K562 (cell line): Measurements from ENCODE around the gene TFAP2A. TPM values are rescaled to one million over a fixed set of nuclear protein-coding genes. Genes with fewer than 3 reads are reported as not detected.

Source experiments
- BCOR ChIP-seq: fragments of 450-650 bp; IDR thresholded peaks from 2 replicates; pipeline ENCODE4 v1.6.1; 2016
- CBX3 ChIP-seq, 2 experiments: IDR thresholded peaks; 1 replicate in 1 of 2; 2 replicates in 1 of 2; pipeline ENCODE4 v1.6.1; 2012; ENCODE audit warnings: inconsistent platforms in 2 of 2, low read length in 2 of 2, borderline replicate concordance in 1 of 2, control low read depth in 1 of 2
- CCNT2 ChIP-seq: IDR thresholded peaks from 2 replicates; pipeline ENCODE4 v1.6.1; 2011; ENCODE audit warnings: borderline replicate concordance, low read depth, mild to moderate bottlenecking, moderate library complexity, mixed read lengths, low read length; ENCODE audit not compliant: insufficient read length; ENCODE audit errors: extremely low read depth
- CREB3L1 ChIP-seq: fragments of 450-650 bp; IDR thresholded peaks from 2 replicates; pipeline ENCODE4 v1.6.1; 2014; ENCODE audit warnings: low read depth, mild to moderate bottlenecking, moderate library complexity, borderline replicate concordance
- DLX4 ChIP-seq: fragments of 250-450 bp; sonication (Bioruptor Pico); IDR thresholded peaks from 2 replicates; pipeline ENCODE4 v1.6.1; 2021; ENCODE audit warnings: mild to moderate bottlenecking
- ETV1 ChIP-seq: fragments of 450-650 bp; conservative IDR thresholded peaks from 2 replicates; pipeline ENCODE4 v1.6.1; 2016; ENCODE audit warnings: missing genetic modification characterization, control low read depth, low read depth, missing compliant biosample characterization
- FOSL1 ChIP-seq: fragments of 200-800 bp; sonication (Bioruptor generic); conservative IDR thresholded peaks from 2 replicates; pipeline ENCODE4 v1.6.1; 2016; ENCODE audit warnings: missing genetic modification characterization, missing compliant biosample characterization
- FOXM1 ChIP-seq, 2 experiments: fragments of 450-650 bp in 1 of 2; sonication (generic) in 1 of 2; formaldehyde crosslinking in 1 of 2; IDR thresholded peaks; 2 replicates each; pipeline versions ENCODE4 v1.6.1 to v1.9.0; 2017 to 2022; ENCODE audit warnings: low read depth in 2 of 2, mild to moderate bottlenecking in 2 of 2, missing genetic modification reagents in 1 of 2, moderate library complexity in 1 of 2
- GABPB1 ChIP-seq: sonication (generic); formaldehyde crosslinking; IDR thresholded peaks from 2 replicates; pipeline ENCODE4 v1.8.0; 2022; ENCODE audit warnings: mild to moderate bottlenecking, missing genetic modification reagents
- GTF2B ChIP-seq: IDR thresholded peaks from 2 replicates; pipeline ENCODE4 v1.6.1; 2011; ENCODE audit not compliant: insufficient read length; ENCODE audit errors: extremely low read depth
- KLF1 ChIP-seq: fragments of 450-650 bp; IDR thresholded peaks from 2 replicates; pipeline ENCODE4 v1.6.1; 2016; ENCODE audit warnings: missing genetic modification characterization, missing compliant biosample characterization
- MYC ChIP-seq, 2 experiments: fragments of 250-450 bp in 1 of 2; sonication (Bioruptor Pico) in 1 of 2; IDR thresholded peaks; 2 replicates each; pipeline versions ENCODE4 v1.5.1 to v1.6.1; 2012 to 2021; ENCODE audit warnings: low read depth in 2 of 2, borderline replicate concordance in 1 of 2, improper control_type of control experiment in 1 of 2, low read length in 1 of 2, mild to moderate bottlenecking in 1 of 2, moderate library complexity in 1 of 2
- NFYB ChIP-seq: IDR thresholded peaks from 2 replicates; pipeline ENCODE4 v1.6.1; 2011; ENCODE audit warnings: mild to moderate bottlenecking, moderate library complexity; ENCODE audit not compliant: insufficient read length; ENCODE audit errors: extremely low read depth
- RBM14 ChIP-seq: fragments of 200-400 bp; formaldehyde crosslinking; IDR thresholded peaks from 2 replicates; pipeline ENCODE4 v1.6.1; 2018; ENCODE audit warnings: low read depth, mild to moderate bottlenecking, low read length, moderate library complexity, borderline replicate concordance; ENCODE audit not compliant: insufficient read depth
- SMARCE1 ChIP-seq: fragments of 450-650 bp; IDR thresholded peaks from 2 replicates; pipeline ENCODE4 v1.7.1; 2016; ENCODE audit warnings: mild to moderate bottlenecking
- SRSF7 ChIP-seq: fragments of 200-400 bp; formaldehyde crosslinking; optimal IDR thresholded peaks from 2 replicates; pipeline ENCODE3; 2017; ENCODE audit warnings: mild to moderate bottlenecking, low read depth, low read length
- TEAD4 ChIP-seq, 2 experiments: sonication (generic) in 1 of 2; formaldehyde crosslinking in 1 of 2; IDR thresholded peaks; 2 replicates each; pipeline versions ENCODE4 v1.6.1 to v1.8.0; 2012 to 2022; ENCODE audit warnings: borderline replicate concordance in 1 of 2, inconsistent platforms in 1 of 2, low read length in 1 of 2, mild to moderate bottlenecking in 1 of 2, missing genetic modification reagents in 1 of 2
- USF1 ChIP-seq: sonication (generic); formaldehyde crosslinking; IDR thresholded peaks from 2 replicates; pipeline ENCODE4 v1.9.0; 2022; ENCODE audit warnings: mild to moderate bottlenecking, missing genetic modification reagents
- USF2 ChIP-seq: sonication (generic); formaldehyde crosslinking; IDR thresholded peaks from 2 replicates; pipeline ENCODE4 v1.5.0; 2020; ENCODE audit warnings: missing genetic modification reagents
- ZNF143 ChIP-seq: sonication (generic); formaldehyde crosslinking; IDR thresholded peaks from 2 replicates; pipeline ENCODE4 v1.9.0; 2022; ENCODE audit warnings: mild to moderate bottlenecking, missing genetic modification reagents
- ZNF311 ChIP-seq: fragments of 250-450 bp; sonication (Bioruptor Pico); IDR thresholded peaks from 2 replicates; pipeline ENCODE4 v1.4.0; 2020; ENCODE audit warnings: mild to moderate bottlenecking, moderate library complexity
- ZNF830 ChIP-seq: fragments of 250-450 bp; sonication (Bioruptor Pico); IDR thresholded peaks from 2 replicates; pipeline ENCODE4 v1.5.0; 2021; ENCODE audit warnings: mild to moderate bottlenecking
- polyA plus RNA-seq, 8 experiments: library from polyadenylated mRNA; depleted of rRNA in 4 of 8; stranded (reverse) in 5 of 8; unstranded in 3 of 8; fragments of >200 nt; fragmentation: Nextera tagmentation in 2 of 8; fragmentation: Illumina TruSeq in 1 of 8; extraction: Ambion mirVana in 2 of 8; extraction: Trizol in 1 of 8; gene quantifications; 2 replicates each; pipeline versions ENCODE4 v1.2.1 to v1.2.3, GENCODE V29; 2011 to 2014; ENCODE audit warnings: inconsistent platforms in 1 of 8, missing spikeins in 1 of 8
- total RNA-seq, 7 experiments: library from RNA; depleted of rRNA in 6 of 7; stranded (reverse); fragments of >200 nt in 6 of 7; fragmentation: Illumina TruSeq in 2 of 7; extraction: Trizol in 2 of 7; gene quantifications; 2 replicates each; pipeline versions ENCODE4 v1.2.1 to v1.2.3, GENCODE V29; 2011 to 2021; ENCODE audit warnings: low replicate concordance in 1 of 7

The TFAP2A gene
- total and polyA plus RNA-seq, 9 of the 15 experiments (the other 6 are each of a cell fraction or from before 2014, with no cell fraction given), result 0.14 to 0.53 (median 0.19) TPM; not detected in 1

GRCh38 chr6:10403385-10404106, 11.3 kb downstream of the TFAP2A start (continued):
- TF ChIP-seq SRSF7, result no peak
- TF ChIP-seq KLF1, result no peak
- no peak for TF ChIP-seq NFYB
- no peak for TF ChIP-seq CCNT2
- no peak; the same call in 1 of the 2 replicates for TF ChIP-seq CREB3L1
- no peak for TF ChIP-seq FOXM1 (IDR thresholded peaks at IDR 0.05; ENCODE audit: low read depth)
- TF ChIP-seq FOXM1 (CRISPR knock-in tag; IDR thresholded peaks at IDR 0.05; ENCODE audit: low read depth), result no peak
- peak; percentile 29 for TF ChIP-seq TEAD4 (IDR thresholded peaks at IDR 0.05; ENCODE audit: low read length)
- TF ChIP-seq TEAD4 (CRISPR knock-in tag; IDR thresholded peaks at IDR 0.05; ENCODE audit: borderline replicate concordance), result no peak
- no peak for TF ChIP-seq ETV1 (tag)
- TF ChIP-seq CBX3 (IDR thresholded peaks at IDR 0.05; ENCODE audit: borderline replicate concordance in 1 of 2, low read length in 2 of 2), result no peak
- peak; percentile 52; the same call in 1 of the 2 replicates for TF ChIP-seq SMARCE1
- no peak for TF ChIP-seq USF2
- TF ChIP-seq USF1 (CRISPR knock-in tag), result no peak
- TF ChIP-seq ZNF143 (CRISPR knock-in tag), result no peak
- TF ChIP-seq GTF2B, result no peak
- TF ChIP-seq GABPB1 (CRISPR knock-in tag), result no peak
- 0 out of 2 replicates have a peak, but pooled peaks have one; percentile 38 for TF ChIP-seq ZNF311 (CRISPR knock-in tag)
- TF ChIP-seq BCOR, result no peak
- TF ChIP-seq ZNF830, result peak; percentile 52; the same call in 1 of the 2 replicates
- TF ChIP-seq MYC (IDR thresholded peaks at IDR 0.05; ENCODE audit: low read depth, low read length), result no peak
- TF ChIP-seq MYC (CRISPR knock-in tag; IDR thresholded peaks at IDR 0.05; ENCODE audit: borderline replicate concordance, low read depth), result peak; percentile 49; the same call in 1 of the 2 replicates
- no peak for TF ChIP-seq RBM14
- TF ChIP-seq FOSL1 (tag), result no peak; the same call in 1 of the 2 replicates
- TF ChIP-seq DLX4, result no peak
